DOHH2 (cell line): ENCODE data around the gene BICRA.
A peak's percentile ranks its signal among the peaks of the same experiment; 100 is the strongest.

Experiments
- H3F3A ChIP-seq: fragments of 200-600 bp; sonication (generic), shearing (Covaris generic); 2 replicates; pipeline ENCODE4 v1.6.0; 2016; ENCODE audit warnings: antibody characterized with exemption, mild to moderate bottlenecking; ENCODE audit not compliant: control insufficient read depth, insufficient read depth
- H3K27ac ChIP-seq: fragments of 200-600 bp; sonication (generic); 2 replicates; pipeline ENCODE4 v1.5.1; 2014; ENCODE audit warnings: low read depth, mild to moderate bottlenecking, low read length, moderate library complexity
- H3K27me3 ChIP-seq: fragments of 200-600 bp; sonication (generic); 2 replicates; pipeline ENCODE4 v1.6.1; 2014; ENCODE audit warnings: mild to moderate bottlenecking, low read length, mixed read lengths; ENCODE audit not compliant: control insufficient read depth
- H3K36me3 ChIP-seq: fragments of 200-600 bp; sonication (generic); 2 replicates; pipeline ENCODE4 v1.6.1; 2014; ENCODE audit warnings: mild to moderate bottlenecking, low read length, moderate library complexity, mixed read lengths; ENCODE audit not compliant: control insufficient read depth
- H3K4me1 ChIP-seq: fragments of 200-600 bp; sonication (generic); 2 replicates; pipeline ENCODE4 v1.6.1; 2014; ENCODE audit warnings: mild to moderate bottlenecking, low read length, mixed read lengths; ENCODE audit not compliant: control insufficient read depth
- H3K4me2 ChIP-seq: fragments of 200-600 bp; sonication (generic); 2 replicates; pipeline ENCODE4 v1.6.0; 2014; ENCODE audit warnings: mild to moderate bottlenecking, low read length, moderate library complexity
- H3K4me3 ChIP-seq: fragments of 200-600 bp; sonication (generic); 2 replicates; pipeline ENCODE4 v1.5.1; 2014; ENCODE audit warnings: mild to moderate bottlenecking, low read length, mixed read lengths
- H3K79me2 ChIP-seq: fragments of 200-600 bp; sonication (generic); 2 replicates; pipeline ENCODE4 v1.6.1; 2014; ENCODE audit warnings: mild to moderate bottlenecking, low read length, mixed read lengths; ENCODE audit not compliant: control insufficient read depth
- H3K9me2 ChIP-seq: fragments of 200-600 bp; sonication (generic); replicated peaks from 2 replicates; pipeline ENCODE4 v1.6.1; 2014; ENCODE audit warnings: mild to moderate bottlenecking, low read length, mixed read lengths; ENCODE audit not compliant: control insufficient read depth
- H3K9me3 ChIP-seq: fragments of 200-600 bp; sonication (generic); 2 replicates; pipeline ENCODE4 v1.6.1; 2014; ENCODE audit warnings: antibody characterized with exemption, low read length, mixed read lengths; ENCODE audit not compliant: control insufficient read depth, insufficient read depth
- H4K20me1 ChIP-seq: fragments of 200-600 bp; sonication (generic); 2 replicates; pipeline ENCODE4 v1.6.0; 2014; ENCODE audit warnings: low read depth, mild to moderate bottlenecking, antibody characterized with exemption, low read length, moderate library complexity; ENCODE audit not compliant: control insufficient read depth, insufficient read depth
- EZH2phosphoT487 ChIP-seq: fragments of 200-600 bp; sonication (generic); IDR thresholded peaks from 2 replicates; pipeline ENCODE4 v1.6.1; 2017; ENCODE audit warnings: borderline replicate concordance, mild to moderate bottlenecking, antibody characterized with exemption, low read length, moderate library complexity, mixed read lengths
- TF ChIP-seq, protein P1 (sequence below): fragments of 200-600 bp; sonication (generic); IDR thresholded peaks from one replicate; pipeline ENCODE4 v1.5.1; 2014; ENCODE audit warnings: antibody characterized with exemption, mild to moderate bottlenecking, low read depth, low read length; ENCODE audit not compliant: poor library complexity, severe bottlenecking

The BICRA gene

DNA sequence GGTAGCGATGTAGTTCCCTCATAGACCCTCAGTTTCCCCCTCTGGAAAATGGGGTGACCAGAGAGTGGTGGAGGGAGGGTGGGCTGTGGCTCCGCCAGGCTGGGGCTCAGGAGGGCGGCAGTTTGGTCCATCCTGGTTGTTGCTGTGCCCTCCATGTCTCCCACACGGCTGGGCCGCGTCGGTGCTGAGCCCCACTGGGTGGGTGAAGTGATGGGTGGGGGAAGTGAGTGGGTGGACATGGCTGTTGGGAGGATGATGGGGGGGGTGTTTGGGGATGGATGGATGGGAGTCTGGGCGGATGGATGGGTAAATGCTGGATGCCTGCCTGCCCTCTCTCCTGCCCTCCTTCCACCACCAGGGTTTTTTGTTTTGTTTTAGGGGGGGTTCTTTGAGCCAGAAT, 87.7 kb downstream of the BICRA start:
- H3K27ac ChIP-seq, result no peak overlapping the region
- H3K27me3 ChIP-seq, result no peaks in the 10 kb centered on the region
- no peaks in the 10 kb centered on the region for H4K20me1 ChIP-seq
- no peaks in the 10 kb centered on the region for H3K79me2 ChIP-seq
- no peaks in the 10 kb centered on the region for H3K9me3 ChIP-seq
- TF ChIP-seq, protein P1, sequence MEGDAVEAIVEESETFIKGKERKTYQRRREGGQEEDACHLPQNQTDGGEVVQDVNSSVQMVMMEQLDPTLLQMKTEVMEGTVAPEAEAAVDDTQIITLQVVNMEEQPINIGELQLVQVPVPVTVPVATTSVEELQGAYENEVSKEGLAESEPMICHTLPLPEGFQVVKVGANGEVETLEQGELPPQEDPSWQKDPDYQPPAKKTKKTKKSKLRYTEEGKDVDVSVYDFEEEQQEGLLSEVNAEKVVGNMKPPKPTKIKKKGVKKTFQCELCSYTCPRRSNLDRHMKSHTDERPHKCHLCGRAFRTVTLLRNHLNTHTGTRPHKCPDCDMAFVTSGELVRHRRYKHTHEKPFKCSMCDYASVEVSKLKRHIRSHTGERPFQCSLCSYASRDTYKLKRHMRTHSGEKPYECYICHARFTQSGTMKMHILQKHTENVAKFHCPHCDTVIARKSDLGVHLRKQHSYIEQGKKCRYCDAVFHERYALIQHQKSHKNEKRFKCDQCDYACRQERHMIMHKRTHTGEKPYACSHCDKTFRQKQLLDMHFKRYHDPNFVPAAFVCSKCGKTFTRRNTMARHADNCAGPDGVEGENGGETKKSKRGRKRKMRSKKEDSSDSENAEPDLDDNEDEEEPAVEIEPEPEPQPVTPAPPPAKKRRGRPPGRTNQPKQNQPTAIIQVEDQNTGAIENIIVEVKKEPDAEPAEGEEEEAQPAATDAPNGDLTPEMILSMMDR, result no peak
- TF ChIP-seq EZH2phosphoT487, result no peak
- no peaks in the 10 kb centered on the region for H3F3A ChIP-seq
- no peaks in the 10 kb centered on the region for H3K9me2 ChIP-seq
- H3K36me3 ChIP-seq, result peaks cover 28% of the 10 kb centered on the region
- peaks cover 6% of the 10 kb centered on the region for H3K4me1 ChIP-seq
- H3K4me2 ChIP-seq, result no peak overlapping the region
- no peak overlapping the region for H3K4me3 ChIP-seq

DNA sequence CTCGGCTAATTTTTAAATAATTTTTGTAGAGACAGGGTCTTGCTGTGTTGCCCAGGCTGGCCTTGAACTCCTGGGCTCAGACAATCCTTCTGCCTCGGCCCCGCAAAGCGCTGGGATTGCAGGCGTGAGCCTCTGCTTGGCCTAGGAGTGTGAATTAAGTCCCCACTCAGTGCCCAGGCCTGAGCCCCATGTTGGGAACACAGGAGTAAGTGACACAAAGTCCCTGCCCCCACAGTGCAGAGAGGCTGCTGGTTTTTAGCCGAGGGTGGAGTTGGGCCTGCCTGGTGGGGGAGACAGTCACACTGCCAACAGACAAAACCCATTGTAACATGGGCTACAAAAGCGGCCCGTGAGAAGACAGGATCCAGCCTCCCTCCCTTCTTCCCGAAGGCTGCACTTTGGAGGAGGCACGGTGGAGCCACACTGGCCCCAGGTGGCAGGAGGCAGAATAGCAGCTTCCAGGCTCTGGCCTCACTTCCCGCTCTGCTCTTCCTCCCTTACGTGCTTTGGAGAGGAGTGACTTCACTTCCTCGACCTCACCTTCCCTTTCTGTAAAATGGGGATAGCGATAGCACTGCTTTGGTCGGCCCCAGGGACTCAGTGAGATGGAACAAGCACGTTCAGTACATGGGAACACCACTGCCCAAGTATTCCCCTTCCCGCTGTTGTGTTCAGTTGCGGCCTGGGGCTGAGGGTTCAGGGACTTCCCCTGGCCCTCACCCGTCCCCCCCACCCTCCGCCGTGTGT, 89.1 kb downstream of the BICRA start:
- no peaks in the 10 kb centered on the region for H3K79me2 ChIP-seq
- no peaks in the 10 kb centered on the region for H3K9me2 ChIP-seq
- no peak for TF ChIP-seq EZH2phosphoT487
- TF ChIP-seq, protein P1, result peak; percentile 91
- no peaks in the 10 kb centered on the region for H3K9me3 ChIP-seq
- no peaks in the 10 kb centered on the region for H3K27me3 ChIP-seq
- H3F3A ChIP-seq, result no peaks in the 10 kb centered on the region
- H3K4me3 ChIP-seq, result no peak overlapping the region
- no peak overlapping the region for H3K27ac ChIP-seq
- peaks cover 6% of the 10 kb centered on the region for H3K4me1 ChIP-seq
- peaks cover 31% of the 10 kb centered on the region for H3K36me3 ChIP-seq
- H4K20me1 ChIP-seq, result no peaks in the 10 kb centered on the region
- H3K4me2 ChIP-seq, result peak overlapping the region; percentile 9; the same call in 1 of the 2 replicates

DNA sequence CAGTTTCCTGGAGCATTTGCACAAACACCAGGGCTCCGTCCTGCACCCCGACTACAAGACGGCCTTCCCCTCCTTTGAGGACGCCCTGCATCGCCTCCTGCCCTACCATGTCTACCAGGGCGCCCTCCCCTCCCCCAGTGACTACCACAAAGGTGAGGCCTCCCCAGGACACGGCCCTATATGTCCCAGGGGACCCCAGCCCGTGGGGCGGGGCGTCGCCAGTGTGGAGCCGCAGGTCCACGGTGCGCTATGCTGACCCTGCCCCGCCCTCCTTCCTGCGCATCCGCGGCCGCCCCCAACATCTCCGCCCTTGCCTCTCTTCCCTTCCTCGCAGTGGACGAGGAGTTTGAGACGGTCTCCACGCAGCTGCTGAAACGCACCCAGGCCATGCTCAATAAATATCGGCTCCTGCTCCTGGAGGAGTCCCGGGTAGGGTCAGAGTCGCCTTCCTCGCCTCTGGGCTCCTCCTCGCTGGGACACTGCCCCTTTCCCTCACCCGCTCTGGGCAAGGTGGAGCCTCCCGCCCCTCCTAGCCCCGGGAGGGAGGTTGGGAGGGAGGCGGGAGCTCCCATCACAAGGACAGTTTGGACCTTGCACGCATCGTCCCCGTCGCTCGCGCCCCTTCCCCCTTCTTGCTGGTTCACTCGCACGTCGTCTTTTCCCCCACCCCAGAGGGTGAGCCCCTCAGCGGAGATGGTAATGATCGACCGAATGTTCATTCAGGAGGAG, 89.9 kb downstream of the BICRA start:
- no peaks in the 10 kb centered on the region for H3K79me2 ChIP-seq
- no peaks in the 10 kb centered on the region for H3F3A ChIP-seq
- peaks cover 6% of the 10 kb centered on the region for H3K4me1 ChIP-seq
- no peak overlapping the region for H3K27ac ChIP-seq
- no peaks in the 10 kb centered on the region for H3K9me3 ChIP-seq
- TF ChIP-seq, protein P1, result no peak
- TF ChIP-seq EZH2phosphoT487, result no peak
- no peaks in the 10 kb centered on the region for H4K20me1 ChIP-seq
- H3K4me3 ChIP-seq, result no peak overlapping the region
- H3K9me2 ChIP-seq, result no peaks in the 10 kb centered on the region
- H3K4me2 ChIP-seq, result no peak overlapping the region
- H3K36me3 ChIP-seq, result peaks cover 31% of the 10 kb centered on the region
- H3K27me3 ChIP-seq, result no peaks in the 10 kb centered on the region
